ENCODE measurements around the gene ARSJ.

DNA sequence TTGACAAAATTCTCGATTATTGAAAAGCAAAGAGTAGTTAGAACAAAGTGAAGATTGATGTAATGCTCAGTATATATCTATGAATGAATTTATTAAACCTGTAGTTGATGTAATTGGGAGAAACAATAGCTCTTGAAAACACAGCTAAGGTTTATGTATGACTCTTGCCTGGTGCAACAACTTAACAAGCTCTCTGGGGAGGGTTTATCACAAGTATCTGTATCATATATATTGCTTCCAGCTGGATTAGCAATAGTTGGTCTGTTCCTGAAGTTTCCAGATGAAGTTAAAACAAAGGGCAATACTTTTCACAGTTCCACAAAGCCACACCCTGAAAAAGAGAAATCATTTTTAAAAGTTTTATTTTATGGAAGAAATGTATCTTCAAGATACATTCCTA, 91.4 kb downstream of the ARSJ start:
- TF ChIP-seq, protein P1, sequence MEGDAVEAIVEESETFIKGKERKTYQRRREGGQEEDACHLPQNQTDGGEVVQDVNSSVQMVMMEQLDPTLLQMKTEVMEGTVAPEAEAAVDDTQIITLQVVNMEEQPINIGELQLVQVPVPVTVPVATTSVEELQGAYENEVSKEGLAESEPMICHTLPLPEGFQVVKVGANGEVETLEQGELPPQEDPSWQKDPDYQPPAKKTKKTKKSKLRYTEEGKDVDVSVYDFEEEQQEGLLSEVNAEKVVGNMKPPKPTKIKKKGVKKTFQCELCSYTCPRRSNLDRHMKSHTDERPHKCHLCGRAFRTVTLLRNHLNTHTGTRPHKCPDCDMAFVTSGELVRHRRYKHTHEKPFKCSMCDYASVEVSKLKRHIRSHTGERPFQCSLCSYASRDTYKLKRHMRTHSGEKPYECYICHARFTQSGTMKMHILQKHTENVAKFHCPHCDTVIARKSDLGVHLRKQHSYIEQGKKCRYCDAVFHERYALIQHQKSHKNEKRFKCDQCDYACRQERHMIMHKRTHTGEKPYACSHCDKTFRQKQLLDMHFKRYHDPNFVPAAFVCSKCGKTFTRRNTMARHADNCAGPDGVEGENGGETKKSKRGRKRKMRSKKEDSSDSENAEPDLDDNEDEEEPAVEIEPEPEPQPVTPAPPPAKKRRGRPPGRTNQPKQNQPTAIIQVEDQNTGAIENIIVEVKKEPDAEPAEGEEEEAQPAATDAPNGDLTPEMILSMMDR (IDR thresholded peaks at IDR 0.05 in 4 of 5, conservative IDR thresholded peaks at IDR 0.05 in 1 of 5): no peak
- TF ChIP-seq POLR2A (IDR thresholded peaks at IDR 0.05): no peak
